ENCODE results near the gene CRP.

GRCh38 chr1:159700312-159700711 is 14.1 kb downstream of the CRP start:
- TF ChIP-seq CTCF (IDR thresholded peaks at IDR 0.05) (no peak), TCF7L2 (IDR thresholded peaks at IDR 0.05; ENCODE audit: low read depth, low read length) (no peak), POLR2AphosphoS5 (IDR thresholded peaks at IDR 0.05; ENCODE audit: low read depth, low read length) (no peak), SIN3A (IDR thresholded peaks at IDR 0.05; ENCODE audit: borderline replicate concordance, insufficient read depth, low read depth, low read length) (no peak)

Data from Panc1 (cell line).